ENCODE results near the gene GYPE. TPM values are rescaled to one million over a fixed set of nuclear protein-coding genes. Genes with fewer than 3 reads are reported as not detected.

Gene GYPE
- total RNA-seq: 0.19 and 0.33 TPM in 2 replicates

DNA sequence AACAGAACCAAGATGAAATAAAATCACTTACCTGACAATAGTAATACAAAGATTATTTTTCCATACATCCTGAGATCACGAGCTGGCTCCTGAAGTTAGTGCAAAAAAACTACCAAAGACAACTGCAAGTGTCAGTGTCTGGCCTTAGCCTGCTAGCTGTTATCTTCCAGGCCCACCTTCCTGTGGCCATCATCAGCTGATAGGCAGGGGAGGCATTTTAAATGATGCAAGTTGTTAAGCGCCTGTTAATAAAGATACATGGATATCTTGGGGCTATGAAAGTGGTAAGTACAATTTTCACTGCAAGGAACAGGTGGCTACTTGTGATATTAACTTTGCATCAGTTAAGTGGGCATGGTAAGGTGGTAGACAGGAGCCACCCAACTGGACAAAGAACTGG, at the start of gene GYPE:
Gene GYPE, minus strand, starts transcription at position 120 of the 400 bp plus-strand sequence. Its CDS starts 52 bp downstream, at position 68.

Other genes starting within 250 kb of the GYPE start
- gene FREM3, start 204.9 kb downstream of the GYPE start, total RNA-seq: under 0.01 and 0.19 TPM in 2 replicates
- gene GYPB, start 113.8 kb upstream of the GYPE start, total RNA-seq: not detected in 2 replicates
- not detected in 2 replicates for gene GYPA, start 235.2 kb upstream of the GYPE start, total RNA-seq